ENCODE measurements around the gene PCDHGC5.

The PCDHGC5 gene

DNA sequence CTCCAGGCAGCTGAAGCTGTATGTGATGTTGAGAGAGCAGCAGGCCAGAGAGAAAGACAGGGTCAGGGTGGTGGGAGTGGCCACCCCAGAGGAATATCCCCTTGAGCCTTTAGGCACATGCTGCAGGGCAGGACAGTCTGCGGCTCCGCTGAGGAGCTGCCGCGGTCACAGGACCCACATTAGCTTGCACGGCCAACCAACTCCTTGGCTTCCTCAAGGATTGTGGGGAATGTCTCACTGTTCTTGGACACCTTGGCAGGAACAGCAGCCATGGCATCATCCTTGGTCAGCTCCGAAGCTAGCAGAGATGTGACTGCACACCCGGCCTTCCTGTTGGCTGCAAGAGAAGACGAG is 27.8 kb downstream of the PCDHGC5 start:
- no peak overlapping the region for H3K4me3 ChIP-seq (ENCODE audit: low read depth, low read length)
- DNase-seq (ENCODE audit: low read depth): no peak

GRCh38 chr5:141517312-141517711 is 28.4 kb downstream of the PCDHGC5 start:
- H3K4me3 ChIP-seq (ENCODE audit: low read depth, low read length): no peak overlapping the region
- TF ChIP-seq CTCF (IDR thresholded peaks at IDR 0.05; ENCODE audit: insufficient read depth, low read depth, low read length, missing control alignments): no peak
- DNase-seq (ENCODE audit: low read depth): no peak

More for the DNA sequence above, 27.8 kb downstream of the PCDHGC5 start:
- TF ChIP-seq CTCF (IDR thresholded peaks at IDR 0.05; ENCODE audit: insufficient read depth, low read depth, low read length, missing control alignments): no peak

DNA sequence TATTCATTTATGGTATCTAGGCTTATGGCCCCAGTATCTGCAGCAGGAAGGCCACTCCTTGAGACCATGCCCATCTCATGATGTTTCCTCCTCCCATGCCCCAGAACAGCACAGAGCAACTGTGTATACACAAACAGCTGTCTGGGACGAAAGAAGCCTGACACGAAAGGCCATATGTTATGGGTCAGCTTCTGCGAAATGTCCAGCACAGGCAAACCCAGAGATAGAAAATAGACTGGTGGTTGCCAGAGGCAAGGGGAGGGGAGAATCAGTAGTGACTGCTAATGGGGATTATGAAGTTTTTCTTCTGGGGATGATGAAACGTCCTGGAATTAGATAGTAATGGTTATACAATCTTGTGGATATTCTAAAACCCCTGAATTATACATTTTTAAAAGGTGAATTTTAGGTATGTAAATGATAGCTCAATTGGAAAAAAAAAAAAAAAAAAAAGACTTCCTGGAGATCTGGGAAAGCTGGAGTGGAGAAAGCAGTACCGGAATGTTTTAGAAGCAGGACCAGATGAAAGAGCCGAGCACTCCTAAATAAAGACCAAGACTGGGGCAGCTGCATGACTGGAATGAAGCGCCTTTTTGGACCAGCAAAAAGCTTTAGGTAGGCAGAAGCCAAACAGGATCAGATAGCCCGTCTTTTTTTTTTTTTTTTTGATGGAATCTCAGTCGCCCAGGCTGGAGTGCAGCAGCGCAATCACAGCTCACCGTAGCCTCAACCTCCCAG is 29.2 kb downstream of the PCDHGC5 start:
- DNase-seq (ENCODE audit: low read depth): no peak
- no peak for TF ChIP-seq CTCF (IDR thresholded peaks at IDR 0.05; ENCODE audit: insufficient read depth, low read depth, low read length, missing control alignments)
- H3K4me3 ChIP-seq (ENCODE audit: low read depth, low read length): no peak overlapping the region

GRCh38 chr5:141518618-141519015 is 29.7 kb downstream of the PCDHGC5 start:
- no peak for TF ChIP-seq CTCF (IDR thresholded peaks at IDR 0.05; ENCODE audit: insufficient read depth, low read depth, low read length, missing control alignments)
- no peak overlapping the region for H3K4me3 ChIP-seq (ENCODE audit: low read depth, low read length)
- no peak for DNase-seq (ENCODE audit: low read depth)

DNA sequence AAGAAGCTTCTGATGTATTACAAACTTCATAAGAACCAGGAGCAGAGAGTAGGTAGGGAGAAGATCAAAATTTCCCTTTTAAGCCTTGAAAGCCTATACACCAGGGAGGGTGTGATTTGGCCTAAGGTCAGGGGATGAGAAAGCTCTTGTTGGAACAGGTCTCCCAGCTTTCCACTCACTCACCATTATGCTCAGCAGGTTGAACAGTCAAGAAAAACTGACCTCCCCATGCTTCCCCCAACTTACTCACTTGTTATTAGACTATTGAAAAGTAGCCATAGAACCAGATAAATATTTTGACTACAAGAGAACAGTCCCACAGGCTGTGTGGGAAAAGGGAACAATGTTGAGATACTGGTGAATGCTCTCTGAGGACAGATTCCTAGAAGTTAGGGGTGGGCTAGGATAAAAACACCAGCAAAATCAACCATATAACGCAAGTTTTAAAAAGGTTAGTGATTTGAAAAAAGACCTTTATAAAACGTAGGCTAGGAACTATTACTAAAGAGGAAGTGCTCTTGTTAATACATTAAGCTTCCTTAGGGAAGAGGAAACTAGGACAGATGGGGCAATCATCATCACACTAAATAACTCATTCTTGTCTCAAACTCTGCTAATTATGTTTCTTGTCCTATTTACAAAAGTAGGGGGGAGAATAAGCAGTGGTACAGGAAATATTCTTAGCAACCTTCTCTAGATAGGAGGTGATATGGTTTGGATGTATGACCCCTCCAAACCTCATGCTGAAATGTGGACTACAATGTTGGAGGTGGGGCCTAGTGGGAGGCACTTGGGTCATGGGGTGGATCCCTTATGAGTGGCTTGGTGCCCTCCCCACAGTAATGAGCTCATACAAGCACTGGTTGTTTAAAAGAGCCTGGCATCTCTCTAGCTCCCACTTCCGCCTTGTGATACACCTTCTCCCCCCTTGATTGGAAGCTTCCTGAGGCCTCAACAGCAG is 31.0 kb downstream of the PCDHGC5 start:
- TF ChIP-seq CTCF (IDR thresholded peaks at IDR 0.05; ENCODE audit: insufficient read depth, low read depth, low read length, missing control alignments): no peak
- DNase-seq (ENCODE audit: low read depth): no peak

DNA sequence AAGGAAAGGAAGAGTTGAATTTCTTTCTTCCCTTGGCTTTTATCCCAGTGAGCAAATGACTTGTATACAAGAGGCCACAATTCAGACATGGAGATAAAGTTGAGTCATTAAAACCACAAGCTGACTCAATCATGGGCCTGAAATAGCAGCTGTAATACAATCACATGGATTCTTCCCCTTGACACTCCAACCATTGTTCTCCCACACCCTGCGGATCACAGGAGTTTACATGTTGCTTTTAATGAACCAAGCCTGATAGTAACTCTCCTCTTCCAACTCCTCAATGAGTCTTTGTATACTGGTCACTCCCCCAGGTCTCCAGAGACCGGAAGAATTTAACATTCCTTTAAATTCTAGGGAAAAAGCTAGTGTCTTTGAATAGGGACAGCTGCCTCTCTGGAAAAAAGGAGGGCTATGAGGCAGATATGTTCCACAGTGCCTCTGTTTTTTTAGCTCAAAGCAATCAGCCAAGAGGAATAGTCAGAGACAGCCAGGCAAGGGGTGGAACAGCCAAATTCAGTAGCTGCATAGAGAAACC is 32.4 kb downstream of the PCDHGC5 start:
- DNase-seq (ENCODE audit: low read depth): no peak
- TF ChIP-seq CTCF (IDR thresholded peaks at IDR 0.05; ENCODE audit: insufficient read depth, low read depth, low read length, missing control alignments): no peak
- H3K4me3 ChIP-seq (ENCODE audit: low read depth, low read length): no peak overlapping the region

More for the DNA sequence above, 31.0 kb downstream of the PCDHGC5 start:
- H3K4me3 ChIP-seq (ENCODE audit: low read depth, low read length): no peak overlapping the region
